Pancreas (tissue), 10 donors: ENCODE results near the gene ESYT1. TPM values are rescaled to one million over a fixed set of nuclear protein-coding genes. Genes with fewer than 3 reads are reported as not detected.
A peak's percentile ranks its signal among the peaks of the same experiment; 100 is the strongest.

Experiments used
- ATAC-seq, 4 donors: fragments of 200-7000 bp; cut with Tn5 transposase; one replicate each; pipeline versions ENCODE4 v1.8.0 to v1.9.1; 2020; ENCODE audit warnings: mild to moderate bottlenecking in 4 of 4, moderate library complexity in 4 of 4
- DNase-seq, 6 donors: peaks; one replicate each; pipeline ENCODE4 v3.0.0-alpha.2; 2020
- FAIRE-seq: peaks from 2 replicates; lab custom pipeline; 2012; peaks lifted over from hg19 to GRCh38; lab: Jason Lieb, UNC
- H3K27ac ChIP-seq, 4 donors: fragments of 200-600 bp; sonication (generic); 1 replicate in 3 of 4; 2 replicates in 1 of 4; pipeline versions ENCODE4 v1.5.0 to v1.8.0; 2020
- H3K27me3 ChIP-seq, 4 donors: fragments of 200-600 bp; one replicate each; pipeline ENCODE4 v1.8.0; 2021
- H3K36me3 ChIP-seq, 3 donors: fragments of 200-600 bp; sonication (generic) in 1 of 3; one replicate each; pipeline versions ENCODE4 v1.5.0 to v1.8.0; 2020 to 2021
- H3K4me1 ChIP-seq, 3 donors: fragments of 200-600 bp; one replicate each; pipeline ENCODE4 v1.8.0; 2021
- H3K4me3 ChIP-seq, 4 donors: fragments of 200-600 bp; sonication (generic) in 2 of 4; one replicate each; pipeline versions ENCODE4 v1.5.0 to v1.8.0; 2020 to 2021
- H3K9me3 ChIP-seq, 4 donors: fragments of 200-600 bp; one replicate each; pipeline ENCODE4 v1.8.0; 2021
- WGBS, 2 donors: extraction: QIAGEN DNeasy Blood & Tissue Kit; methylation state at CpG; one replicate each; pipeline ENCODE4 v1.1.7; 2013; 5-methylcytosine and 5-hydroxymethylcytosine counted together
- intact Hi-C, 3 donors: fragments of 100-400 bp; cut with DNase I; formaldehyde crosslinking; loops; one replicate each; pipeline versions ENCODE4 v1.11.1 to v1.14.2; 2022
- polyA plus RNA-seq, 2 donors: library from polyadenylated mRNA; stranded (reverse); fragments of 200-250 nt; gene quantifications; one replicate each; pipeline ENCODE4 v1.2.3, GENCODE V29; 2013
- total RNA-seq, 6 donors: library from RNA; stranded (reverse); fragmentation: NEBNext Ultra II Directional in 4 of 6; extraction: Animal tissue kit (Norgen Biotek cat#: 25700) in 4 of 6; gene quantifications; one replicate each; pipeline versions ENCODE4 v1.2.1 to v1.2.4, GENCODE V29; 2021 to 2023
- TF ChIP-seq, protein P1 (sequence below), 4 donors: fragments of 200-600 bp; sonication (generic) in 3 of 4; IDR thresholded peaks; one replicate each; pipeline versions ENCODE4 v1.5.0 to v1.8.0; 2021; ENCODE audit warnings: antibody characterized with exemption in 4 of 4
- donor health status: healthy with polysubstance abuse.
- donor health status: DM: no; HTN: no; CAD: no; lungs with moderate emphysema.
- donor health status: DM: no; HTN: no; CAD: no.
- donor health status: control.
- donor health status: control.
- donor health status: Bipolar disorder and iron deficiency.
- donor health status: DM: yes; HTN: yes; CAD: no.
- donor health status: DM: no; HTN: no; CAD: no.
- donor health status: DM: no; HTN: no; CAD: no.
- donor health status: DM: yes; HTN: yes; CAD: no.

ESYT1 gene
- total and polyA plus RNA-seq, 8 donors: 22.5 to 55.1 (median 45.3) TPM

GRCh38 chr12:56164345-56164729 lies 36.3 kb downstream of the ESYT1 start:
- peak in 1 of 4 donors; percentile 3 for ATAC-seq
- Histone ChIP-seq H3K27ac (no peak overlapping the region), H3K9me3 (no peaks in the 10 kb centered on the region), H3K4me3 (no peak overlapping the region), H3K36me3 (peaks cover 0 to 85% (median 34%) of the 10 kb centered on the region in 3 donors), H3K4me1 (peaks cover 8 to 21% (median 13%) of the 10 kb centered on the region in 3 donors), H3K27me3 (no peaks in the 10 kb centered on the region)
- intact Hi-C loops: no loop called here
- FAIRE-seq: no peak
- WGBS, 2 donors: 92 to 98% methylated on average over 17 of the region's 17 CpGs
- peak in 1 of 6 donors; percentile 72 for DNase-seq
- TF ChIP-seq, protein P1, sequence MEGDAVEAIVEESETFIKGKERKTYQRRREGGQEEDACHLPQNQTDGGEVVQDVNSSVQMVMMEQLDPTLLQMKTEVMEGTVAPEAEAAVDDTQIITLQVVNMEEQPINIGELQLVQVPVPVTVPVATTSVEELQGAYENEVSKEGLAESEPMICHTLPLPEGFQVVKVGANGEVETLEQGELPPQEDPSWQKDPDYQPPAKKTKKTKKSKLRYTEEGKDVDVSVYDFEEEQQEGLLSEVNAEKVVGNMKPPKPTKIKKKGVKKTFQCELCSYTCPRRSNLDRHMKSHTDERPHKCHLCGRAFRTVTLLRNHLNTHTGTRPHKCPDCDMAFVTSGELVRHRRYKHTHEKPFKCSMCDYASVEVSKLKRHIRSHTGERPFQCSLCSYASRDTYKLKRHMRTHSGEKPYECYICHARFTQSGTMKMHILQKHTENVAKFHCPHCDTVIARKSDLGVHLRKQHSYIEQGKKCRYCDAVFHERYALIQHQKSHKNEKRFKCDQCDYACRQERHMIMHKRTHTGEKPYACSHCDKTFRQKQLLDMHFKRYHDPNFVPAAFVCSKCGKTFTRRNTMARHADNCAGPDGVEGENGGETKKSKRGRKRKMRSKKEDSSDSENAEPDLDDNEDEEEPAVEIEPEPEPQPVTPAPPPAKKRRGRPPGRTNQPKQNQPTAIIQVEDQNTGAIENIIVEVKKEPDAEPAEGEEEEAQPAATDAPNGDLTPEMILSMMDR (IDR thresholded peaks at IDR 0.05): no peak

DNA sequence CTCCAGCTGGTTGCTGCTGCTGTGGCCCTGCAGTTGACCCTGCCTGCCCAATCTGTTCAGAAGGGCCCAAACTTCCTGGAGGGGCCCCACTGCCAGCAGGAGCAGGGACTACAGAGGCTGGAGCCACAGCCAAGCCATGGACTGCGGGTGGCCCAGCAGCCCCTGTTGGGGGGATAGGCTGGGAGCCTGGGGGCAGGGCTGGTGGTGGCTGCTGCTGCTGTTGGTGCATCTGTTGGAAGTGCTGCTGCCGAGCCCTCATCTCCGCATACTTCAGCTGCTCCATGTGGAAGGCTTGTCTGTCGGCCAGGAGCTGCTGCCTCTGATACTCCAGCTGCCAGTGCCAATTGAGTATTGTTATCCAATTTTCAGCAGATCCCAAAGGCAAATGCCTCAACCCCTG lies 37.3 kb downstream of the ESYT1 start:
- ATAC-seq: no peak

GRCh38 chr12:56169229-56169759 lies 41.2 kb downstream of the ESYT1 start:
- Histone ChIP-seq H3K4me1 (no peaks in the 10 kb centered on the region), H3K36me3 (peaks cover 7 to 92% (median 52%) of the 10 kb centered on the region in 3 donors), H3K27me3 (no peaks in the 10 kb centered on the region), H3K4me3 (no peak overlapping the region), H3K27ac (no peak overlapping the region), H3K9me3 (no peaks in the 10 kb centered on the region)
- FAIRE-seq (no peak), DNase-seq (no peak), ATAC-seq (no peak)
- TF ChIP-seq, protein P1 (IDR thresholded peaks at IDR 0.05): no peak
- intact Hi-C loops: no loop called here
- 93 to 95% methylated on average over 11 of the region's 11 CpGs for WGBS, 2 donors

More for the DNA sequence above, 37.3 kb downstream of the ESYT1 start:
- 82 to 90% methylated on average over 4 of the region's 4 CpGs for WGBS, 2 donors
- Histone ChIP-seq H3K9me3 (no peaks in the 10 kb centered on the region), H3K4me3 (no peak overlapping the region), H3K4me1 (peaks cover 8 to 12% (median 10%) of the 10 kb centered on the region in 3 donors), H3K27ac (no peak overlapping the region), H3K36me3 (peaks cover 0 to 90% (median 38%) of the 10 kb centered on the region in 3 donors), H3K27me3 (no peaks in the 10 kb centered on the region)
- TF ChIP-seq, protein P1 (IDR thresholded peaks at IDR 0.05): no peak
- DNase-seq (peak in 1 of 6 donors; percentile 62), FAIRE-seq (no peak)
- intact Hi-C loops: no loop called here

- no peak for ATAC-seq
Observed at GRCh38 chr12:56172839-56173238, 44.8 kb downstream of the ESYT1 start.

GRCh38 chr12:56178347-56178746 lies 50.3 kb downstream of the ESYT1 start:
- TF ChIP-seq, protein P1 (IDR thresholded peaks at IDR 0.05): no peak
- Histone ChIP-seq H3K4me3 (no peak overlapping the region), H3K36me3 (peaks cover 7 to 93% (median 41%) of the 10 kb centered on the region in 3 donors), H3K4me1 (no peaks in the 10 kb centered on the region), H3K27me3 (no peaks in the 10 kb centered on the region), H3K9me3 (no peaks in the 10 kb centered on the region), H3K27ac (no peak overlapping the region)
- intact Hi-C loops: no loop called here
- no peak for DNase-seq
- FAIRE-seq: no peak
- ATAC-seq: no peak
- WGBS, 2 donors: 82 to 94% methylated on average over 3 of the region's 3 CpGs

More at GRCh38 chr12:56172839-56173238, 44.8 kb downstream of the ESYT1 start:
- DNase-seq: no peak
- peaks cover 7 to 92% (median 52%) of the 10 kb centered on the region in 3 donors for H3K36me3 ChIP-seq
- no peak overlapping the region for H3K4me3 ChIP-seq
- 89 to 91% methylated on average over 7 of the region's 7 CpGs for WGBS, 2 donors
- H3K27me3 ChIP-seq: no peaks in the 10 kb centered on the region
- no peak for FAIRE-seq
- TF ChIP-seq, protein P1 (IDR thresholded peaks at IDR 0.05): no peak
- H3K9me3 ChIP-seq: no peaks in the 10 kb centered on the region
- intact Hi-C loops: no loop called here
- H3K27ac ChIP-seq: no peak overlapping the region
- H3K4me1 ChIP-seq: no peaks in the 10 kb centered on the region
